Glomerular endothelial cell (primary cell): ENCODE results near the gene TROAP. TPM values are rescaled to one million over a fixed set of nuclear protein-coding genes. Genes with fewer than 3 reads are reported as not detected.
"Not testable (repeated sequence)": the region's sequence is repeated elsewhere in the genome, so short reads cannot be mapped to it uniquely, and the experiment has no call there.

Experiments
- DNase-seq: peaks from one replicate; pipeline ENCODE4 v3.0.0-alpha.2; 2011; ENCODE audit warnings: low read depth, low spot score; ENCODE audit errors: extremely low read depth
- total RNA-seq: library from RNA; depleted of rRNA; stranded (reverse); fragments of >200 nt; gene quantifications from 2 replicates; pipeline ENCODE4 v1.2.3, GENCODE V29; 2015

TROAP gene
- total RNA-seq, 1 donor from 2014 or later = 11.4 TPM

GRCh38 chr12:49294086-49294803, 28.8 kb upstream of the TROAP start:
- no peak for DNase-seq

- no peak for DNase-seq
These were observed 28.3 kb upstream of the TROAP start for GRCh38 chr12:49294804-49295081.

- DNase-seq = no peak
These were observed 27.7 kb upstream of the TROAP start, which contains the start of gene PRPH for GRCh38 chr12:49295082-49295936. PRPH (plus strand) TSS chr12:49295147; CDS start chr12:49295201, 54 bp downstream.

- no peak for DNase-seq
These were observed 26.8 kb upstream of the TROAP start for GRCh38 chr12:49296034-49296835.

- no peak for DNase-seq
These were observed 26.0 kb upstream of the TROAP start for GRCh38 chr12:49296836-49297694.

GRCh38 chr12:49297695-49298060, 25.4 kb upstream of the TROAP start:
- no peak for DNase-seq

GRCh38 chr12:49298160-49298559, 24.9 kb upstream of the TROAP start:
- DNase-seq = no peak

- DNase-seq = no peak
These were observed 21.3 kb upstream of the TROAP start for GRCh38 chr12:49301760-49302159.

GRCh38 chr12:49304161-49304560, 18.9 kb upstream of the TROAP start:
- DNase-seq = no peak

- DNase-seq = no peak
These were observed 17.1 kb upstream of the TROAP start for GRCh38 chr12:49305762-49306510.

GRCh38 chr12:49309386-49309785, 13.7 kb upstream of the TROAP start:
- no peak for DNase-seq

GRCh38 chr12:49310451-49311000, 12.5 kb upstream of the TROAP start:
- DNase-seq = not testable (repeated sequence)

- no peak for DNase-seq
These were observed 8.2 kb upstream of the TROAP start for GRCh38 chr12:49314811-49315210.

- not testable (repeated sequence) for DNase-seq
These were observed 5.9 kb upstream of the TROAP start for GRCh38 chr12:49317118-49317517.

- not testable (repeated sequence) for DNase-seq
These were observed 2.5 kb upstream of the TROAP start for GRCh38 chr12:49320411-49321103.

GRCh38 chr12:49322367-49322707, 718 bp upstream of the TROAP start:
- DNase-seq = no peak

- no peak for DNase-seq
These were observed 556 bp downstream of the TROAP start for GRCh38 chr12:49323524-49324097.

GRCh38 chr12:49325606-49326005, 2.6 kb downstream of the TROAP start:
- no peak for DNase-seq

GRCh38 chr12:49327368-49327767, 4.3 kb downstream of the TROAP start:
- DNase-seq = no peak
